HEK293 (cell line): Measurements from ENCODE around the gene CAPN13.

Source experiments
- CTCF ChIA-PET: fragments of 350-600 bp; formaldehyde crosslinking; extraction: SDS; loops from one replicate; lab custom pipeline; 2021; ENCODE audit warnings: antibody characterized with exemption; lab: Yijun Ruan, JAX
- POLR2A ChIA-PET: fragments of 300-600 bp; formaldehyde crosslinking; extraction: SDS; loops from one replicate; lab custom pipeline; 2020; ENCODE audit warnings: antibody characterized with exemption, inconsistent platforms; lab: Yijun Ruan, JAX
- H3K27ac ChIP-seq: fragments of 200-500 bp; sonication (Bioruptor generic); 2 replicates; pipeline ENCODE4 v1.5.1; 2014; ENCODE audit warnings: low read depth, low read length, control low read depth, inconsistent platforms; ENCODE audit errors: extremely low read depth
- H3K36me3 ChIP-seq, 2 experiments: fragments of 200-500 bp in 1 of 2; sonication (Bioruptor generic) in 1 of 2; 1 replicate in 1 of 2; 2 replicates in 1 of 2; pipeline ENCODE4 v1.5.1; 2014 to 2017; ENCODE audit warnings: inconsistent platforms in 2 of 2, low read length in 2 of 2; ENCODE audit not compliant: control insufficient read depth in 2 of 2, insufficient read depth in 1 of 2
- H3K4me1 ChIP-seq: fragments of 200-500 bp; sonication (Bioruptor generic); 2 replicates; pipeline ENCODE4 v1.5.1; 2014; ENCODE audit warnings: mild to moderate bottlenecking, low read length, inconsistent platforms; ENCODE audit not compliant: control insufficient read depth, insufficient read depth
- H3K4me3 ChIP-seq: 2 replicates; pipeline ENCODE4 v1.5.1; 2011; ENCODE audit warnings: low read depth, mild to moderate bottlenecking, control low read depth, low read length, moderate library complexity
- H3K9me3 ChIP-seq: fragments of 200-500 bp; sonication (Bioruptor generic); 2 replicates; pipeline ENCODE4 v1.5.1; 2014; ENCODE audit warnings: low read depth, low read length, inconsistent platforms; ENCODE audit not compliant: control insufficient read depth, insufficient read depth
- EGR2 ChIP-seq: fragments of 450-650 bp; formaldehyde crosslinking; IDR thresholded peaks from 2 replicates; pipeline ENCODE4 v1.5.1; 2016; ENCODE audit warnings: low read depth, missing biosample characterization, missing genetic modification characterization
- GLIS1 ChIP-seq: fragments of 450-650 bp; formaldehyde crosslinking; IDR thresholded peaks from 2 replicates; pipeline ENCODE4 v1.5.1; 2016; ENCODE audit warnings: missing biosample characterization, missing genetic modification characterization
- GLIS2 ChIP-seq: fragments of 450-650 bp; formaldehyde crosslinking; IDR thresholded peaks from 2 replicates; pipeline ENCODE4 v1.5.1; 2016; ENCODE audit warnings: missing biosample characterization, missing genetic modification characterization
- MEIS1 ChIP-seq: sonication (generic); formaldehyde crosslinking; IDR thresholded peaks from 2 replicates; pipeline ENCODE4 v1.8.1; 2022; ENCODE audit warnings: missing genetic modification reagents, mild to moderate bottlenecking, borderline replicate concordance
- YY1 ChIP-seq: fragments of 450-650 bp; formaldehyde crosslinking; IDR thresholded peaks from 2 replicates; pipeline ENCODE4 v1.5.1; 2018; ENCODE audit warnings: missing biosample characterization, missing genetic modification characterization
- ZBTB7A ChIP-seq: fragments of 450-650 bp; formaldehyde crosslinking; IDR thresholded peaks from 2 replicates; pipeline ENCODE4 v1.5.1; 2016; ENCODE audit warnings: low read depth, missing biosample characterization, missing genetic modification characterization
- ZFHX2 ChIP-seq: fragments of 450-650 bp; formaldehyde crosslinking; conservative IDR thresholded peaks from 2 replicates; pipeline ENCODE4 v1.5.1; 2016; ENCODE audit warnings: missing biosample characterization, missing genetic modification characterization
- ZNF10 ChIP-seq: fragments of 450-650 bp; formaldehyde crosslinking; IDR thresholded peaks from 2 replicates; pipeline ENCODE4 v1.5.1; 2017; ENCODE audit warnings: missing biosample characterization, missing genetic modification characterization
- ZNF155 ChIP-seq: fragments of 450-650 bp; formaldehyde crosslinking; IDR thresholded peaks from 2 replicates; pipeline ENCODE4 v1.5.1; 2016; ENCODE audit warnings: missing biosample characterization, missing genetic modification characterization
- ZNF16 ChIP-seq: fragments of 450-650 bp; formaldehyde crosslinking; IDR thresholded peaks from 2 replicates; pipeline ENCODE4 v1.5.1; 2016; ENCODE audit warnings: low read depth, missing biosample characterization, missing genetic modification characterization
- ZNF175 ChIP-seq: fragments of 450-650 bp; formaldehyde crosslinking; IDR thresholded peaks from 2 replicates; pipeline ENCODE4 v1.5.1; 2016; ENCODE audit warnings: missing biosample characterization, missing genetic modification characterization
- ZNF2 ChIP-seq: fragments of 450-650 bp; formaldehyde crosslinking; IDR thresholded peaks from 2 replicates; pipeline ENCODE4 v1.5.1; 2016; ENCODE audit warnings: missing biosample characterization, missing genetic modification characterization
- ZNF221 ChIP-seq: fragments of 450-650 bp; formaldehyde crosslinking; IDR thresholded peaks from 2 replicates; pipeline ENCODE4 v1.5.1; 2017; ENCODE audit warnings: missing biosample characterization, missing genetic modification characterization, borderline replicate concordance
- ZNF24 ChIP-seq: fragments of 450-650 bp; formaldehyde crosslinking; IDR thresholded peaks from 2 replicates; pipeline ENCODE4 v1.5.1; 2016; ENCODE audit warnings: missing biosample characterization, missing genetic modification characterization
- ZNF274 ChIP-seq, 2 experiments: fragments of 200-500 bp in 1 of 2; fragments of 450-650 bp in 1 of 2; sonication (Bioruptor generic) in 1 of 2; formaldehyde crosslinking in 1 of 2; IDR thresholded peaks; 2 replicates each; pipeline versions ENCODE4 v1.5.1 to v1.6.1; 2014 to 2016; ENCODE audit warnings: borderline replicate concordance in 1 of 2, inconsistent platforms in 1 of 2, low read length in 1 of 2, missing biosample characterization in 1 of 2, missing genetic modification characterization in 1 of 2
- ZNF341 ChIP-seq: fragments of 450-650 bp; formaldehyde crosslinking; IDR thresholded peaks from 2 replicates; pipeline ENCODE4; 2016; ENCODE audit warnings: low read depth, missing biosample characterization, missing genetic modification characterization
- ZNF433 ChIP-seq: fragments of 450-650 bp; formaldehyde crosslinking; IDR thresholded peaks from 2 replicates; pipeline ENCODE4 v1.5.1; 2016; ENCODE audit warnings: missing biosample characterization, missing genetic modification characterization, low read depth
- ZNF549 ChIP-seq: fragments of 450-650 bp; IDR thresholded peaks from 2 replicates; pipeline ENCODE4 v1.5.1; 2018; ENCODE audit warnings: missing biosample characterization, missing genetic modification characterization, mild to moderate bottlenecking, inconsistent platforms, moderate library complexity
- ZNF555 ChIP-seq: fragments of 450-650 bp; formaldehyde crosslinking; conservative IDR thresholded peaks from 2 replicates; pipeline ENCODE4 v1.5.1; 2017; ENCODE audit warnings: missing biosample characterization, mild to moderate bottlenecking, missing genetic modification characterization, inconsistent platforms
- ZNF571 ChIP-seq: fragments of 450-650 bp; formaldehyde crosslinking; IDR thresholded peaks from 2 replicates; pipeline ENCODE4 v1.5.0; 2017; ENCODE audit warnings: missing biosample characterization, missing genetic modification characterization
- ZNF626 ChIP-seq: fragments of 450-650 bp; sonication (Bioruptor Pico); formaldehyde crosslinking; IDR thresholded peaks from 2 replicates; pipeline ENCODE4 v1.5.1; 2018; ENCODE audit warnings: missing biosample characterization, missing genetic modification characterization, inconsistent platforms
- ZNF658 ChIP-seq: fragments of 450-650 bp; formaldehyde crosslinking; IDR thresholded peaks from 2 replicates; pipeline ENCODE4; 2016; ENCODE audit warnings: missing biosample characterization, missing genetic modification characterization
- ZNF664 ChIP-seq: fragments of 450-650 bp; formaldehyde crosslinking; IDR thresholded peaks from 2 replicates; pipeline ENCODE4 v1.5.1; 2016; ENCODE audit warnings: missing biosample characterization, missing genetic modification characterization
- ZNF785 ChIP-seq: fragments of 450-650 bp; formaldehyde crosslinking; IDR thresholded peaks from 2 replicates; pipeline ENCODE4 v1.5.1; 2016; ENCODE audit warnings: missing biosample characterization, missing genetic modification characterization
- TF ChIP-seq, protein P1 (sequence below): fragments of 450-650 bp; formaldehyde crosslinking; IDR thresholded peaks from 2 replicates; pipeline ENCODE4 v1.5.1; 2017; ENCODE audit warnings: missing biosample characterization, missing genetic modification characterization
- TF ChIP-seq, protein P2 (sequence below): fragments of 450-650 bp; formaldehyde crosslinking; IDR thresholded peaks from 2 replicates; pipeline ENCODE4 v1.5.1; 2016; ENCODE audit warnings: missing biosample characterization, missing genetic modification characterization
- TF ChIP-seq, protein P3 (sequence below): fragments of 450-650 bp; formaldehyde crosslinking; IDR thresholded peaks from 2 replicates; pipeline ENCODE4 v1.5.1; 2017; ENCODE audit warnings: missing biosample characterization, missing genetic modification characterization
- TF ChIP-seq, protein P4 (sequence below): fragments of 450-650 bp; formaldehyde crosslinking; IDR thresholded peaks from 2 replicates; pipeline ENCODE4 v1.5.1; 2016; ENCODE audit warnings: missing biosample characterization, missing genetic modification characterization
- TF ChIP-seq, protein P5 (sequence below): sonication (generic); formaldehyde crosslinking; IDR thresholded peaks from 2 replicates; pipeline ENCODE4 v1.8.1; 2022; ENCODE audit warnings: mild to moderate bottlenecking, moderate library complexity, missing genetic modification reagents

The CAPN13 gene

DNA sequence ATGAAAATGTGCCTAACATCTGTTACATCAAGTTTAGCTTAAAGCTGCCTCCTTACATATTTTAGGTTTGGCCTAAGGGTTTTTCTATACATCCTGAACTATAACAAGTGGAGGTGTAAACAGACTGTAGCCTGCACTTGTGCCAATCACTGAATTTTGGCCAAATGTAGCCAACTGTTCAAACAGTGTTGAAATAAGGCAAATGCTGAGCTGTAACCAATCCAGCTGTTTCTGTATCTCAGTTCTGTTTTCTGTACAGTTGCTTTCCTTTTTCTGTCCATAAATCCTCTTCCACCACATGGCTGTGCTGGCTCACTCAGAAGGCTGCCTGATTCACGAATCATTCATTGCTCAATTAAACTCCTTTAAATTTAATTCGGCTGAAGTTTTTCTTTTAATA, 19.2 kb upstream of the CAPN13 start:
- H3K36me3 ChIP-seq: no peaks in the 10 kb centered on the region
- H3K27ac ChIP-seq: no peak overlapping the region
- ChIA-PET CTCF (interaction anchor here (0.6 to 1.4 kb wide), 5 partner anchors 8 to 115 kb away, joined by 3 to 4 read pairs (median 3); no protein-coding TSS in a partner anchor), POLR2A (no interaction called here)
- H3K4me3 ChIP-seq: no peak overlapping the region
- H3K4me1 ChIP-seq: no peaks in the 10 kb centered on the region
- no peaks in the 10 kb centered on the region for H3K9me3 ChIP-seq
- no peak for TF ChIP-seq ZNF664
- no peak for TF ChIP-seq ZNF626 (tag by site-specific recombination)
- no peak for TF ChIP-seq GLIS2 (tag by site-specific recombination)
- TF ChIP-seq ZNF555 (tag by site-specific recombination): no peak
- no peak for TF ChIP-seq ZNF175 (tag by site-specific recombination)
- TF ChIP-seq, protein P1, sequence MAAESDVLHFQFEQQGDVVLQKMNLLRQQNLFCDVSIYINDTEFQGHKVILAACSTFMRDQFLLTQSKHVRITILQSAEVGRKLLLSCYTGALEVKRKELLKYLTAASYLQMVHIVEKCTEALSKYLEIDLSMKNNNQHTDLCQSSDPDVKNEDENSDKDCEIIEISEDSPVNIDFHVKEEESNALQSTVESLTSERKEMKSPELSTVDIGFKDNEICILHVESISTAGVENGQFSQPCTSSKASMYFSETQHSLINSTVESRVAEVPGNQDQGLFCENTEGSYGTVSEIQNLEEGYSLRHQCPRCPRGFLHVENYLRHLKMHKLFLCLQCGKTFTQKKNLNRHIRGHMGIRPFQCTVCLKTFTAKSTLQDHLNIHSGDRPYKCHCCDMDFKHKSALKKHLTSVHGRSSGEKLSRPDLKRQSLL (tag by site-specific recombination): no peak
- no peak for TF ChIP-seq YY1 (tag by site-specific recombination)
- TF ChIP-seq ZNF341 (tag by site-specific recombination): no peak
- TF ChIP-seq ZFHX2 (tag by site-specific recombination): no peak
- TF ChIP-seq, protein P2, sequence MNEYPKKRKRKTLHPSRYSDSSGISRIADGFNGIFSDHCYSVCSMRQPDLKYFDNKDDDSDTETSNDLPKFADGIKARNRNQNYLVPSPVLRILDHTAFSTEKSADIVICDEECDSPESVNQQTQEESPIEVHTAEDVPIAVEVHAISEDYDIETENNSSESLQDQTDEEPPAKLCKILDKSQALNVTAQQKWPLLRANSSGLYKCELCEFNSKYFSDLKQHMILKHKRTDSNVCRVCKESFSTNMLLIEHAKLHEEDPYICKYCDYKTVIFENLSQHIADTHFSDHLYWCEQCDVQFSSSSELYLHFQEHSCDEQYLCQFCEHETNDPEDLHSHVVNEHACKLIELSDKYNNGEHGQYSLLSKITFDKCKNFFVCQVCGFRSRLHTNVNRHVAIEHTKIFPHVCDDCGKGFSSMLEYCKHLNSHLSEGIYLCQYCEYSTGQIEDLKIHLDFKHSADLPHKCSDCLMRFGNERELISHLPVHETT (tag by site-specific recombination): no peak
- TF ChIP-seq ZNF155 (tag by site-specific recombination): no peak
- no peak for TF ChIP-seq ZNF10 (tag by site-specific recombination)
- TF ChIP-seq ZNF274 (IDR thresholded peaks at IDR 0.05; ENCODE audit: low read length): no peak
- TF ChIP-seq ZNF274 (tag by site-specific recombination; IDR thresholded peaks at IDR 0.05; ENCODE audit: borderline replicate concordance): no peak
- no peak for TF ChIP-seq ZNF549 (tag by site-specific recombination)
- TF ChIP-seq ZNF571 (tag by site-specific recombination): no peak
- TF ChIP-seq ZNF658 (tag by site-specific recombination): no peak
- TF ChIP-seq, protein P3, sequence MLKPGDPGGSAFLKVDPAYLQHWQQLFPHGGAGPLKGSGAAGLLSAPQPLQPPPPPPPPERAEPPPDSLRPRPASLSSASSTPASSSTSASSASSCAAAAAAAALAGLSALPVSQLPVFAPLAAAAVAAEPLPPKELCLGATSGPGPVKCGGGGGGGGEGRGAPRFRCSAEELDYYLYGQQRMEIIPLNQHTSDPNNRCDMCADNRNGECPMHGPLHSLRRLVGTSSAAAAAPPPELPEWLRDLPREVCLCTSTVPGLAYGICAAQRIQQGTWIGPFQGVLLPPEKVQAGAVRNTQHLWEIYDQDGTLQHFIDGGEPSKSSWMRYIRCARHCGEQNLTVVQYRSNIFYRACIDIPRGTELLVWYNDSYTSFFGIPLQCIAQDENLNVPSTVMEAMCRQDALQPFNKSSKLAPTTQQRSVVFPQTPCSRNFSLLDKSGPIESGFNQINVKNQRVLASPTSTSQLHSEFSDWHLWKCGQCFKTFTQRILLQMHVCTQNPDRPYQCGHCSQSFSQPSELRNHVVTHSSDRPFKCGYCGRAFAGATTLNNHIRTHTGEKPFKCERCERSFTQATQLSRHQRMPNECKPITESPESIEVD (tag by site-specific recombination): no peak
- TF ChIP-seq, protein P4, sequence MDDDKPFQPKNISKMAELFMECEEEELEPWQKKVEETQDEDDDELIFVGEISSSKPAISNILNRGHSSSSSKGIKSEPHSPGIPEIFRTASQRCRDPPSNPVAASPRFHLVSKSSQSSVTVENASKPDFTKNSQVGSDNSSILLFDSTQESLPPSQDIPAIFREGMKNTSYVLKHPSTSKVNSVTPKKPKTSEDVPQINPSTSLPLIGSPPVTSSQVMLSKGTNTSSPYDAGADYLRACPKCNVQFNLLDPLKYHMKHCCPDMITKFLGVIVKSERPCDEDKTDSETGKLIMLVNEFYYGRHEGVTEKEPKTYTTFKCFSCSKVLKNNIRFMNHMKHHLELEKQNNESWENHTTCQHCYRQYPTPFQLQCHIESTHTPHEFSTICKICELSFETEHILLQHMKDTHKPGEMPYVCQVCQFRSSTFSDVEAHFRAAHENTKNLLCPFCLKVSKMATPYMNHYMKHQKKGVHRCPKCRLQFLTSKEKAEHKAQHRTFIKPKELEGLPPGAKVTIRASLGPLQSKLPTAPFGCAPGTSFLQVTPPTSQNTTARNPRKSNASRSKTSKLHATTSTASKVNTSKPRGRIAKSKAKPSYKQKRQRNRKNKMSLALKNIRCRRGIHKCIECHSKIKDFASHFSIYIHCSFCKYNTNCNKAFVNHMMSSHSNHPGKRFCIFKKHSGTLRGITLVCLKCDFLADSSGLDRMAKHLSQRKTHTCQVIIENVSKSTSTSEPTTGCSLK (tag by site-specific recombination): no peak
- TF ChIP-seq ZNF221 (tag by site-specific recombination): no peak

DNA sequence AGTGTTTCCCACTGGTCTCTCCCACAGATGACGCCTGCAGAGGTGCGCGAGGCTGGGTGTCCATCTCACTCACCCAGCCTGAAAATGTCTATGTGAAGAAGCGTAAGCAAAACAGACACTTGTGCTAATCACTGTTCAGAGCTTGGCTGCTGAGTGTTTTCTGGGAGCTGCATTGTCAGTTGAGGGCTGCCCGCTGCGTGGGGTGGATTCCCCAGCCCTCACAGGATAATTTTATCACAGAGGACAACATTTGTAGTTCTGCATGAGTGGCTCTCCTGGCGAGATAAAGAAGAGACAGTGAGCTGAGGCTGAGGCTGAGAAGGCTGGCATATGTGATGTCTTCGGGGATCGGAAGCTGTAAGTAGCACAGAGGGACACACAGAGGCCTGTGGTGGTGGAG, 16.2 kb upstream of the CAPN13 start:
- H3K9me3 ChIP-seq: no peaks in the 10 kb centered on the region
- H3K36me3 ChIP-seq: no peaks in the 10 kb centered on the region
- no peak overlapping the region for H3K4me3 ChIP-seq
- POLR2A ChIA-PET: no interaction called here
- CTCF ChIA-PET: no interaction called here
- no peak overlapping the region for H3K27ac ChIP-seq
- no peaks in the 10 kb centered on the region for H3K4me1 ChIP-seq
- TF ChIP-seq ZNF2 (tag by site-specific recombination): no peak
- no peak for TF ChIP-seq ZNF24 (tag by site-specific recombination)
- TF ChIP-seq, protein P5, sequence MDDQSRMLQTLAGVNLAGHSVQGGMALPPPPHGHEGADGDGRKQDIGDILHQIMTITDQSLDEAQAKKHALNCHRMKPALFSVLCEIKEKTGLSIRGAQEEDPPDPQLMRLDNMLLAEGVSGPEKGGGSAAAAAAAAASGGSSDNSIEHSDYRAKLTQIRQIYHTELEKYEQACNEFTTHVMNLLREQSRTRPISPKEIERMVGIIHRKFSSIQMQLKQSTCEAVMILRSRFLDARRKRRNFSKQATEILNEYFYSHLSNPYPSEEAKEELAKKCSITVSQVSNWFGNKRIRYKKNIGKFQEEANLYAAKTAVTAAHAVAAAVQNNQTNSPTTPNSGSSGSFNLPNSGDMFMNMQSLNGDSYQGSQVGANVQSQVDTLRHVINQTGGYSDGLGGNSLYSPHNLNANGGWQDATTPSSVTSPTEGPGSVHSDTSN (CRISPR knock-in tag): no peak
- no peak for TF ChIP-seq ZNF785 (tag by site-specific recombination)
- no peak for TF ChIP-seq EGR2 (tag by site-specific recombination)
- no peak for TF ChIP-seq ZNF16
- no peak for TF ChIP-seq ZNF433 (tag by site-specific recombination)
- no peak for TF ChIP-seq MEIS1 (CRISPR knock-in tag)
- no peak for TF ChIP-seq GLIS1 (tag by site-specific recombination)
- TF ChIP-seq ZBTB7A (tag by site-specific recombination): no peak
